Uterus (tissue), 2 donors: ENCODE data around the gene TARBP2.

Experiments used
- POLR2A ChIP-seq, 2 donors: fragments of 450-650 bp; IDR thresholded peaks; one replicate each; pipeline ENCODE4 v1.6.1; 2016; ENCODE audit warnings: antibody characterized with exemption in 2 of 2, mild to moderate bottlenecking in 1 of 2, moderate library complexity in 1 of 2
- TF ChIP-seq, protein P1 (sequence below), 4 experiments: fragments of 200-600 bp in 2 of 4; fragments of 450-650 bp in 2 of 4; sonication (generic) in 2 of 4; IDR thresholded peaks; one replicate each; pipeline ENCODE4 v1.5.1; 2016 to 2019; ENCODE audit warnings: antibody characterized with exemption in 4 of 4, mild to moderate bottlenecking in 2 of 4, moderate library complexity in 1 of 4

DNA sequence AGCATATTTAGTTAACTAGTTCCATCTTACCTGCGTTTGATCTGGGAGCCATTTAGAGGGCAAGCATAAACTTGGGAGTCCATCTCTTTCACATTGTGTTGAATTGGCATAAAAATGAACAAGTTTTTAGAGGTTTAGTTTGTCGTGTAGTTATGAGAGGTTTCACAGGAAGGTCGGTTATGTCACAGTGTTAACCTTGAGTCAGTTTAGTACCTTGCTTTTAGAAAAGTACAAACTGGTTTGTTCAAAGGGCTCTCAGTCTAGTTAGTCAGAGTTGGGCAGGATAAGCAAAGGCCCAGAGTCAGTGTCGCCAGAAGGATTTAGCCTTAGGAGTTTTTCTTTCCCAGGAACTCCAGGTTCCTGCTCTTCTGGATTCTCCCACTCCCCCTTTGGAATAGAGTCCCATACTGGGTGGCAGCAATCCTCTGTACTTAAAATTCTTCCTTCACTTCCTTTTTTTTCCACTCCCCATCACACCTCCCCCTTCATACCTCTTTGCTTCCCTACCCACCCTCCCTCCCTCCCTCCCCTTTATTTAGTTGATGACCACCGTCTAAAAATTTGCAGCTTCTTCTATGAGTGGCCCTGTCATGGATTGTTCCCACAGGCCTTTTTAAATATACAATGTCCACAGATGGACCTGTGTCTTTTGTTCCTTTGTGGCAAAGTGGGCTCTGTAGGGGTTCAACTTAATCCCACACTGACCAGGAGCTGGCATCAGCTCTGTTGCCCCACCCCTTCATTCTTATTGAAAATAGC lies 37.1 kb upstream of the TARBP2 start:
- no peak for TF ChIP-seq POLR2A (IDR thresholded peaks at IDR 0.05)
- TF ChIP-seq, protein P1, sequence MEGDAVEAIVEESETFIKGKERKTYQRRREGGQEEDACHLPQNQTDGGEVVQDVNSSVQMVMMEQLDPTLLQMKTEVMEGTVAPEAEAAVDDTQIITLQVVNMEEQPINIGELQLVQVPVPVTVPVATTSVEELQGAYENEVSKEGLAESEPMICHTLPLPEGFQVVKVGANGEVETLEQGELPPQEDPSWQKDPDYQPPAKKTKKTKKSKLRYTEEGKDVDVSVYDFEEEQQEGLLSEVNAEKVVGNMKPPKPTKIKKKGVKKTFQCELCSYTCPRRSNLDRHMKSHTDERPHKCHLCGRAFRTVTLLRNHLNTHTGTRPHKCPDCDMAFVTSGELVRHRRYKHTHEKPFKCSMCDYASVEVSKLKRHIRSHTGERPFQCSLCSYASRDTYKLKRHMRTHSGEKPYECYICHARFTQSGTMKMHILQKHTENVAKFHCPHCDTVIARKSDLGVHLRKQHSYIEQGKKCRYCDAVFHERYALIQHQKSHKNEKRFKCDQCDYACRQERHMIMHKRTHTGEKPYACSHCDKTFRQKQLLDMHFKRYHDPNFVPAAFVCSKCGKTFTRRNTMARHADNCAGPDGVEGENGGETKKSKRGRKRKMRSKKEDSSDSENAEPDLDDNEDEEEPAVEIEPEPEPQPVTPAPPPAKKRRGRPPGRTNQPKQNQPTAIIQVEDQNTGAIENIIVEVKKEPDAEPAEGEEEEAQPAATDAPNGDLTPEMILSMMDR (IDR thresholded peaks at IDR 0.05), result no peak
